Adrenal gland (tissue), 5 donors: ENCODE measurements around the gene GSG1.

Experiments
- POLR2A ChIP-seq, 2 donors: fragments of 450-650 bp; IDR thresholded peaks; one replicate each; pipeline ENCODE4 v1.6.1; 2017; ENCODE audit warnings: antibody characterized with exemption in 2 of 2, mild to moderate bottlenecking in 2 of 2, moderate library complexity in 1 of 2
- TF ChIP-seq, protein P1 (sequence below), 6 experiments: fragments of 450-650 bp in 4 of 6; fragments of 200-600 bp in 2 of 6; sonication (generic) in 1 of 6; IDR thresholded peaks; 1 replicate in 5 of 6; 2 replicates in 1 of 6; pipeline versions ENCODE4 v1.5.1 to v1.8.0; 2016 to 2021; ENCODE audit warnings: antibody characterized with exemption in 6 of 6, mild to moderate bottlenecking in 2 of 6, moderate library complexity in 1 of 6
- donor health status: DM: no; HTN: no; CAD: no.

DNA sequence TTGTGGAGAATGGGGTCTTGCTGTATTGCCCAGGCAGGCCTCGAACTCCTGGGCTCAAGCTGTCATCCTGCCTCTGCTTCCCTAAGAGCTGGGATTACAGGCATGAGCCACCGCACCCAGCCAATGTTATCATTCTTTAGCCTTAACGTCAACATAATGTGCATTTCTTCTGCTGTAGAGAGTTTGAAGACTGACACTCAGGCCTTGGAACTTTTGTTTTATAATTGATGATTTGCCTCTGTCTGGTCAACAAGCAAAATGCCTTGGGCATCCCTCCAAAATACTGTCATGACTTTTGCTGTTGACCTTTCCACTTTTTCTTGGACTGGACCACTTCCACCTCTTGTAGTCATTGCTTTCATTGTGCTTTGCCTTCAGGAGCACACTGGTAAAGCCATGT is 30.3 kb downstream of the GSG1 start:
- TF ChIP-seq POLR2A (IDR thresholded peaks at IDR 0.05), result no peak
- TF ChIP-seq, protein P1, sequence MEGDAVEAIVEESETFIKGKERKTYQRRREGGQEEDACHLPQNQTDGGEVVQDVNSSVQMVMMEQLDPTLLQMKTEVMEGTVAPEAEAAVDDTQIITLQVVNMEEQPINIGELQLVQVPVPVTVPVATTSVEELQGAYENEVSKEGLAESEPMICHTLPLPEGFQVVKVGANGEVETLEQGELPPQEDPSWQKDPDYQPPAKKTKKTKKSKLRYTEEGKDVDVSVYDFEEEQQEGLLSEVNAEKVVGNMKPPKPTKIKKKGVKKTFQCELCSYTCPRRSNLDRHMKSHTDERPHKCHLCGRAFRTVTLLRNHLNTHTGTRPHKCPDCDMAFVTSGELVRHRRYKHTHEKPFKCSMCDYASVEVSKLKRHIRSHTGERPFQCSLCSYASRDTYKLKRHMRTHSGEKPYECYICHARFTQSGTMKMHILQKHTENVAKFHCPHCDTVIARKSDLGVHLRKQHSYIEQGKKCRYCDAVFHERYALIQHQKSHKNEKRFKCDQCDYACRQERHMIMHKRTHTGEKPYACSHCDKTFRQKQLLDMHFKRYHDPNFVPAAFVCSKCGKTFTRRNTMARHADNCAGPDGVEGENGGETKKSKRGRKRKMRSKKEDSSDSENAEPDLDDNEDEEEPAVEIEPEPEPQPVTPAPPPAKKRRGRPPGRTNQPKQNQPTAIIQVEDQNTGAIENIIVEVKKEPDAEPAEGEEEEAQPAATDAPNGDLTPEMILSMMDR (IDR thresholded peaks at IDR 0.05), result no peak
